Panc1 (cell line): ENCODE results near the gene GPR27. TPM values are rescaled to one million over a fixed set of nuclear protein-coding genes. Genes with fewer than 3 reads are reported as not detected.
A peak's percentile ranks its signal among the peaks of the same experiment; 100 is the strongest.

Experiments
- ATAC-seq: fragments of 200-7000 bp; cut with Tn5 transposase; 2 replicates; pipeline ENCODE4 v1.9.1; 2020; ENCODE audit warnings: mild to moderate bottlenecking, moderate library complexity
- Bru-seq: library from RNA; stranded (reverse); fragments of 400-500 nt; gene quantifications from one replicate; lab custom pipeline; 2021; lab: Mats Ljungman, UMichigan
- BruChase-seq, 2 experiments: library from RNA; stranded (reverse); fragments of 400-500 nt; gene quantifications; one replicate each; lab custom pipeline; 2021; lab: Mats Ljungman, UMichigan
- BruUV-seq: library from RNA; stranded (reverse); fragments of 400-500 nt; replicated peaks from 2 replicates; lab custom pipeline; 2021; lab: Mats Ljungman, UMichigan
- CTCF ChIA-PET: fragments of 300-600 bp; sonication (Branson Sonifier 250); formaldehyde crosslinking; loops from one replicate; lab custom pipeline; 2022; ENCODE audit warnings: antibody characterized with exemption; lab: Charles Lee
- POLR2A ChIA-PET: fragments of 300-600 bp; sonication (Branson Sonifier 250); formaldehyde crosslinking; loops from one replicate; lab custom pipeline; 2022; ENCODE audit warnings: antibody characterized with exemption; lab: Charles Lee
- DNase-seq: peaks from one replicate; pipeline ENCODE4 v3.0.0-alpha.2; 2010; ENCODE audit warnings: low read depth, low spot score
- H3K27ac ChIP-seq: 2 replicates; pipeline ENCODE4 v1.5.1; 2011; ENCODE audit warnings: mild to moderate bottlenecking, low read length, inconsistent platforms
- H3K27me3 ChIP-seq: fragments of 200-500 bp; sonication (Bioruptor generic); 2 replicates; pipeline ENCODE4 v1.6.0; 2014; ENCODE audit warnings: low read length, inconsistent platforms; ENCODE audit not compliant: control insufficient read depth, insufficient read depth
- H3K36me3 ChIP-seq: fragments of 200-500 bp; sonication (Bioruptor generic); 2 replicates; pipeline ENCODE4 v1.5.1; 2014; ENCODE audit warnings: inconsistent platforms, mild to moderate bottlenecking, low read length, moderate library complexity; ENCODE audit not compliant: control insufficient read depth, insufficient read depth
- H3K4me1 ChIP-seq: 2 replicates; pipeline ENCODE4 v1.5.1; 2011; ENCODE audit warnings: inconsistent platforms, mild to moderate bottlenecking, low read length, moderate library complexity; ENCODE audit not compliant: control insufficient read depth, insufficient read depth
- H3K4me3 ChIP-seq, 2 experiments: 2 replicates each; pipeline ENCODE4 v1.5.1; 2011 to 2012; ENCODE audit warnings: low read depth in 2 of 2, low read length in 2 of 2, mild to moderate bottlenecking in 2 of 2, inconsistent platforms in 1 of 2, moderate library complexity in 1 of 2
- H3K9me3 ChIP-seq: fragments of 200-500 bp; sonication (Bioruptor generic); 2 replicates; pipeline ENCODE4 v1.5.1; 2014; ENCODE audit warnings: low read depth, mild to moderate bottlenecking, inconsistent platforms, low read length, moderate library complexity; ENCODE audit not compliant: control insufficient read depth, insufficient read depth
- POLR2AphosphoS5 ChIP-seq: IDR thresholded peaks from 2 replicates; pipeline ENCODE4 v1.6.1; 2012; ENCODE audit warnings: mild to moderate bottlenecking, low read depth, low read length, moderate library complexity
- SIN3A ChIP-seq: IDR thresholded peaks from 2 replicates; pipeline ENCODE4 v1.6.1; 2012; ENCODE audit warnings: low read depth, mild to moderate bottlenecking, low read length, moderate library complexity, borderline replicate concordance; ENCODE audit not compliant: insufficient read depth
- TCF7L2 ChIP-seq: IDR thresholded peaks from 2 replicates; pipeline ENCODE4 v1.6.1; 2011; ENCODE audit warnings: mild to moderate bottlenecking, low read depth, low read length, inconsistent platforms
- in situ Hi-C: cut with HindIII; loops from 2 replicates; pipeline ENCODE4 v1.10.0; 2016; ENCODE audit warnings: low sequenced_read_pairs, low pct_unique_long_range_greater_than_20kb
- intact Hi-C: fragments of 100-400 bp; cut with micrococcal nuclease; formaldehyde crosslinking; loops from one replicate; pipeline ENCODE4 v1.10.0; 2022; ENCODE audit not compliant: unreplicated experiment
- long read RNA-seq: library from polyadenylated mRNA; unstranded; transcript quantifications from one replicate; pipeline ENCODE4 v2.0.0, GENCODE V29; 2021; ENCODE audit not compliant: unreplicated experiment
- polyA plus RNA-seq: library from polyadenylated mRNA; unstranded; fragments of >200 nt; gene quantifications from one replicate; pipeline ENCODE4 v1.2.1, GENCODE V29; 2012; ENCODE audit warnings: missing spikeins; ENCODE audit not compliant: insufficient read length
- total RNA-seq: library from RNA; stranded (reverse); gene quantifications from one replicate; pipeline ENCODE4 v1.2.1, GENCODE V29; 2021; ENCODE audit not compliant: unreplicated experiment
- TF ChIP-seq, protein P1 (sequence below): fragments of 450-650 bp; IDR thresholded peaks from 2 replicates; pipeline ENCODE4 v1.5.1; 2017; ENCODE audit warnings: mild to moderate bottlenecking
- TF ChIP-seq, protein P2 (sequence below), 2 experiments: IDR thresholded peaks; 2 replicates each; pipeline ENCODE4 v1.6.1; 2011 to 2012; ENCODE audit warnings: low read depth in 2 of 2, control low read depth in 1 of 2, low read length in 1 of 2, mild to moderate bottlenecking in 1 of 2, moderate library complexity in 1 of 2; ENCODE audit not compliant: insufficient read depth in 1 of 2

GPR27 gene, protein sequence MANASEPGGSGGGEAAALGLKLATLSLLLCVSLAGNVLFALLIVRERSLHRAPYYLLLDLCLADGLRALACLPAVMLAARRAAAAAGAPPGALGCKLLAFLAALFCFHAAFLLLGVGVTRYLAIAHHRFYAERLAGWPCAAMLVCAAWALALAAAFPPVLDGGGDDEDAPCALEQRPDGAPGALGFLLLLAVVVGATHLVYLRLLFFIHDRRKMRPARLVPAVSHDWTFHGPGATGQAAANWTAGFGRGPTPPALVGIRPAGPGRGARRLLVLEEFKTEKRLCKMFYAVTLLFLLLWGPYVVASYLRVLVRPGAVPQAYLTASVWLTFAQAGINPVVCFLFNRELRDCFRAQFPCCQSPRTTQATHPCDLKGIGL
- 0.15 TPM for total RNA-seq
- polyA plus RNA-seq, result 0.17 TPM
- not detected for Bru-seq, nascent RNA
- BruChase-seq, experiment 1, labeled RNA remaining after a 2-hour chase, result not detected
- BruChase-seq, experiment 2, labeled RNA remaining after a 6-hour chase, result percentile 24 among the genes with signal in this experiment
- long read RNA-seq, result 0 reads

DNA sequence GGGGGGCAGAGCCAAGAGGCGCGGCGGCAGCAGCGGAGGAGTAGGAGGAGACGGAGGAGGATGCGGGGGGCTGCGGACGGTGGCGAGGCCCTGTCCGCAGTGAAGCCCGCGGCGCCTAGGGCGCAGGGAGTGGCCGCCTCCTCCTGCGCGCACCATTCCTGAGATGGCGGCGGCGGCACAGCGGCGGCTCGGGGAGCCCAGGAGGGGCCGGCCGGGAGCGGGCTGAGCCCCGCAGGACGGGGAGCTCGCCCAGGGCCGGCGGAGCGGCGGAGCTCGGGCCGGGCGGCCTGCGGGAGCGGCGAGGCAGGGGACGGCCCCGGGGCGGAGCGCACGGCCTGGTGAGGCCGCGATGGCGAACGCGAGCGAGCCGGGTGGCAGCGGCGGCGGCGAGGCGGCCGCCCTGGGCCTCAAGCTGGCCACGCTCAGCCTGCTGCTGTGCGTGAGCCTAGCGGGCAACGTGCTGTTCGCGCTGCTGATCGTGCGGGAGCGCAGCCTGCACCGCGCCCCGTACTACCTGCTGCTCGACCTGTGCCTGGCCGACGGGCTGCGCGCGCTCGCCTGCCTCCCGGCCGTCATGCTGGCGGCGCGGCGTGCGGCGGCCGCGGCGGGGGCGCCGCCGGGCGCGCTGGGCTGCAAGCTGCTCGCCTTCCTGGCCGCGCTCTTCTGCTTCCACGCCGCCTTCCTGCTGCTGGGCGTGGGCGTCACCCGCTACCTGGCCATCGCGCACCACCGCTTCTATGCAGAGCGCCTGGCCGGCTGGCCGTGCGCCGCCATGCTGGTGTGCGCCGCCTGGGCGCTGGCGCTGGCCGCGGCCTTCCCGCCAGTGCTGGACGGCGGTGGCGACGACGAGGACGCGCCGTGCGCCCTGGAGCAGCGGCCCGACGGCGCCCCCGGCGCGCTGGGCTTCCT is at the start of gene GPR27:
Gene GPR27, plus strand, starts transcription at position 155 of the 909 bp plus-strand sequence. Its CDS starts 195 bp downstream, at position 350.
- Histone ChIP-seq H3K36me3 (no peaks in the 10 kb centered on the region), H3K4me1 (no peaks in the 10 kb centered on the region), H3K9me3 (no peaks in the 10 kb centered on the region), H3K27ac (no peak within 1 kb of the TSS), H3K4me3 (peak within 1 kb of the TSS in 1 of 2 experiments; percentile 21; a peak in 1 of 4 replicates), H3K27me3 (no peaks in the 10 kb centered on the region)
- TF ChIP-seq, protein P1, sequence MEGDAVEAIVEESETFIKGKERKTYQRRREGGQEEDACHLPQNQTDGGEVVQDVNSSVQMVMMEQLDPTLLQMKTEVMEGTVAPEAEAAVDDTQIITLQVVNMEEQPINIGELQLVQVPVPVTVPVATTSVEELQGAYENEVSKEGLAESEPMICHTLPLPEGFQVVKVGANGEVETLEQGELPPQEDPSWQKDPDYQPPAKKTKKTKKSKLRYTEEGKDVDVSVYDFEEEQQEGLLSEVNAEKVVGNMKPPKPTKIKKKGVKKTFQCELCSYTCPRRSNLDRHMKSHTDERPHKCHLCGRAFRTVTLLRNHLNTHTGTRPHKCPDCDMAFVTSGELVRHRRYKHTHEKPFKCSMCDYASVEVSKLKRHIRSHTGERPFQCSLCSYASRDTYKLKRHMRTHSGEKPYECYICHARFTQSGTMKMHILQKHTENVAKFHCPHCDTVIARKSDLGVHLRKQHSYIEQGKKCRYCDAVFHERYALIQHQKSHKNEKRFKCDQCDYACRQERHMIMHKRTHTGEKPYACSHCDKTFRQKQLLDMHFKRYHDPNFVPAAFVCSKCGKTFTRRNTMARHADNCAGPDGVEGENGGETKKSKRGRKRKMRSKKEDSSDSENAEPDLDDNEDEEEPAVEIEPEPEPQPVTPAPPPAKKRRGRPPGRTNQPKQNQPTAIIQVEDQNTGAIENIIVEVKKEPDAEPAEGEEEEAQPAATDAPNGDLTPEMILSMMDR, result no peak
- TF ChIP-seq TCF7L2, result no peak
- TF ChIP-seq, protein P2, sequence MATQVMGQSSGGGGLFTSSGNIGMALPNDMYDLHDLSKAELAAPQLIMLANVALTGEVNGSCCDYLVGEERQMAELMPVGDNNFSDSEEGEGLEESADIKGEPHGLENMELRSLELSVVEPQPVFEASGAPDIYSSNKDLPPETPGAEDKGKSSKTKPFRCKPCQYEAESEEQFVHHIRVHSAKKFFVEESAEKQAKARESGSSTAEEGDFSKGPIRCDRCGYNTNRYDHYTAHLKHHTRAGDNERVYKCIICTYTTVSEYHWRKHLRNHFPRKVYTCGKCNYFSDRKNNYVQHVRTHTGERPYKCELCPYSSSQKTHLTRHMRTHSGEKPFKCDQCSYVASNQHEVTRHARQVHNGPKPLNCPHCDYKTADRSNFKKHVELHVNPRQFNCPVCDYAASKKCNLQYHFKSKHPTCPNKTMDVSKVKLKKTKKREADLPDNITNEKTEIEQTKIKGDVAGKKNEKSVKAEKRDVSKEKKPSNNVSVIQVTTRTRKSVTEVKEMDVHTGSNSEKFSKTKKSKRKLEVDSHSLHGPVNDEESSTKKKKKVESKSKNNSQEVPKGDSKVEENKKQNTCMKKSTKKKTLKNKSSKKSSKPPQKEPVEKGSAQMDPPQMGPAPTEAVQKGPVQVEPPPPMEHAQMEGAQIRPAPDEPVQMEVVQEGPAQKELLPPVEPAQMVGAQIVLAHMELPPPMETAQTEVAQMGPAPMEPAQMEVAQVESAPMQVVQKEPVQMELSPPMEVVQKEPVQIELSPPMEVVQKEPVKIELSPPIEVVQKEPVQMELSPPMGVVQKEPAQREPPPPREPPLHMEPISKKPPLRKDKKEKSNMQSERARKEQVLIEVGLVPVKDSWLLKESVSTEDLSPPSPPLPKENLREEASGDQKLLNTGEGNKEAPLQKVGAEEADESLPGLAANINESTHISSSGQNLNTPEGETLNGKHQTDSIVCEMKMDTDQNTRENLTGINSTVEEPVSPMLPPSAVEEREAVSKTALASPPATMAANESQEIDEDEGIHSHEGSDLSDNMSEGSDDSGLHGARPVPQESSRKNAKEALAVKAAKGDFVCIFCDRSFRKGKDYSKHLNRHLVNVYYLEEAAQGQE (IDR thresholded peaks at IDR 0.05; ENCODE audit: insufficient read depth in 1 of 2, low read depth in 2 of 2, low read length in 1 of 2), result no peak
- TF ChIP-seq POLR2AphosphoS5, result no peak
- no peak for TF ChIP-seq SIN3A
- ChIA-PET CTCF (no interaction called here), POLR2A (no interaction called here)
- intact Hi-C loops, result no loop called here
- ATAC-seq, result peak; percentile 70
- no peak for DNase-seq
- no TSS peak for BruUV-seq
- in situ Hi-C loops, result no loop called here

DNA sequence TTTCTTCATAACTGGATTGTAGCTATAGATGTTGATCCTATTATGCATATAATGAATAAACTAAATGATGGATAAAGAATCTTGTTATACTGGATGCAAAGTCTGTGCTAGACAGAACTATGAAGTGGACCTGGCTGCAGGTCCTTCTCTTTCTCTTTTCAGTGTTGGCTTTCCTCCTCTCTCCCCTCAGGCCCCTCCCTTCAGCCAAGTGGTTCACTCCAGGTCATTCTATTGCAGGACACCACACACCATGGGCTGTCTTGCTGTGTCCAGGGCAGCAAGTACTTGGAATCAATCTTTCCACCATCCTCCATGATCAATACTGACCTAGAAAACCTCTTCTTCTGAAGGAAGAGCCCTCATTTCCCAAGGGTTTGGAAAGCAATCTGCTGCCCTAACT is 48.7 kb upstream of the GPR27 start:
- in situ Hi-C loops, result no loop called here

More for the DNA sequence above, 48.7 kb upstream of the GPR27 start:
- Histone ChIP-seq H3K4me3 (no peak overlapping the region), H3K27ac (no peak overlapping the region), H3K27me3 (no peaks in the 10 kb centered on the region), H3K4me1 (no peaks in the 10 kb centered on the region), H3K36me3 (no peaks in the 10 kb centered on the region), H3K9me3 (no peaks in the 10 kb centered on the region)
- intact Hi-C loops, result no loop called here
- CTCF ChIA-PET, result no interaction called here
- TF ChIP-seq SIN3A (no peak), TCF7L2 (no peak), POLR2AphosphoS5 (no peak)
- TF ChIP-seq, protein P2 (IDR thresholded peaks at IDR 0.05; ENCODE audit: insufficient read depth in 1 of 2, low read depth in 2 of 2, low read length in 1 of 2), result no peak
- TF ChIP-seq, protein P1, result no peak
- DNase-seq, result no peak
- no peak for ATAC-seq
- POLR2A ChIA-PET, result no interaction called here
- no TSS peak for BruUV-seq
